KOPT-K1 (cell line): ENCODE results near the gene DTNA.
"Not testable (repeated sequence)": the region's sequence is repeated elsewhere in the genome, so short reads cannot be mapped to it uniquely, and the experiment has no call there.

Experiments used
- H3K27ac ChIP-seq: fragments of 200-600 bp; sonication (generic); 2 replicates; pipeline ENCODE4 v1.5.1; 2016; ENCODE audit warnings: antibody characterized with exemption, mild to moderate bottlenecking, low read depth, low read length; ENCODE audit not compliant: poor library complexity, severe bottlenecking
- H3K36me3 ChIP-seq: fragments of 200-600 bp; sonication (generic); 2 replicates; pipeline ENCODE4 v1.5.1; 2017; ENCODE audit warnings: antibody characterized with exemption, mild to moderate bottlenecking, low read length, moderate library complexity; ENCODE audit not compliant: insufficient read depth
- H3K9me3 ChIP-seq: fragments of 200-600 bp; sonication (generic); 2 replicates; pipeline ENCODE4 v1.5.1; 2017; ENCODE audit warnings: antibody characterized with exemption, low read length, mild to moderate bottlenecking; ENCODE audit not compliant: insufficient read depth, poor library complexity, severe bottlenecking

DTNA gene

GRCh38 chr18:34887881-34888580, 177.9 kb downstream of the DTNA start:
- no peak overlapping the region for H3K27ac ChIP-seq
- no peaks in the 10 kb centered on the region for H3K36me3 ChIP-seq
- H3K9me3 ChIP-seq: no peaks in the 10 kb centered on the region

- H3K9me3 ChIP-seq: no peaks in the 10 kb centered on the region
- no peak overlapping the region for H3K27ac ChIP-seq
- H3K36me3 ChIP-seq: no peaks in the 10 kb centered on the region
Observed at GRCh38 chr18:34890486-34891085, 180.5 kb downstream of the DTNA start.

DNA sequence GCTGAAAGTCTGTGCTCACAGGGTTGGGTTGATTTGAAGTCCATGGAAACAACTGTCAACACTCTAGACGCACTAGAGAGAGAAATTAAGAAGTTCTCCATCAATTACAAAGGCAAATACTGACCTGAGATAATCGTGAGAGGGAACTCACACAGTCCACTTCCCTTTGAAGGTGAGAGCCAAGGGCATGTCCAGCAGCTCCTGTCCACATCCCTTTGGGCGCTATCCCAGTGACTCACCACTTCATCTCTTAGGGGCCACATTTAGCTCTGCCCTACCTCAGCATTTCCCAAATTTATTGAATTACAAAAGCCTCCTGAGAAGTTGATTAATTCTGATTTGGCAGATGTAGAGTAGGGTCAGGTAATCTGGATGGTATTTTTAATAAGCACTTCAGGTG, 182.3 kb downstream of the DTNA start:
- H3K27ac ChIP-seq: no peak overlapping the region
- no peaks in the 10 kb centered on the region for H3K36me3 ChIP-seq
- H3K9me3 ChIP-seq: no peaks in the 10 kb centered on the region

DNA sequence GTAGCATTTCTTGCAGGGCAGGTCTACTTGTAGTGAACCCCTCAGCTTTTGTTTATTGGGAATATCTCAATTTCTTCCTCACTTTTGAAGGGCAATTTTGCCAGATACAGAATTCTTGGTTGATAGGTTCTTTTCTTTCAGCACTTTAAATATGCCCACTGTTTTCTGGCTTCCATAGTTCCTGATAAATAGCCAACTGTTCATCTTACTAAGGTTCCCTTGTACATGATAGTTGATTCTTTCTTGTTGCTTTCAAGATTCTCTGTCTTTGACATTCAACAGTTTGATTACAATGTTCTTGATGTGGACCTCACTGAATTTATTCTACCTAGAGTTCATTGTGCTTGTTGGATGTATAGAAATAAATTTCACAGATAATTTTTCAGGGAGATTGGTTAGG, 183.1 kb downstream of the DTNA start:
- H3K27ac ChIP-seq: no peak overlapping the region
- no peaks in the 10 kb centered on the region for H3K9me3 ChIP-seq
- H3K36me3 ChIP-seq: no peaks in the 10 kb centered on the region

- Histone ChIP-seq H3K9me3 (peaks cover 6% of the 10 kb centered on the region), H3K27ac (no peak overlapping the region), H3K36me3 (no peaks in the 10 kb centered on the region)
Observed at GRCh38 chr18:34901299-34901698, 191.2 kb downstream of the DTNA start.

GRCh38 chr18:34904994-34905393, 194.9 kb downstream of the DTNA start:
- Histone ChIP-seq H3K9me3 (peaks cover 9% of the 10 kb centered on the region), H3K36me3 (no peaks in the 10 kb centered on the region), H3K27ac (no peak overlapping the region)

DNA sequence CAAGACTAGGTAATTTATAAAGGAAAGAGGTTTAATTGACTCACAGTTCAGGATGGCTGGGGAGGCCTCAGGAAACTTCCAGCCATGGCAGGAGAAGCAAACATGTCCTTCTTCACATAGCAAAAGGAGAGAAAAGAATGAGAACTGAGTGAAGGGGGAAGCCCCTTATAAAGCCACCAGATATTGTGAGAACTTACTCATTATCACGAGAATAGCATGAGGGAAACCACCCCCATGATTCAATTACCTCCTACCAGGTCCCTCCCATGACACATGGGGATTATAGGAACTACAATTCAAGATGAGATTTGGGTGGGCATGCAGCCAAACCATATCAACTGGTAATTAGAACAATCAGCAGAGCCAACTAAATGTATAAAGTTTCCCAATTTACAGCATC, 196.9 kb downstream of the DTNA start:
- H3K9me3 ChIP-seq, H3K36me3 ChIP-seq, H3K27ac ChIP-seq: not testable (repeated sequence)

- H3K9me3 ChIP-seq: peaks cover 9% of the 10 kb centered on the region
- no peak overlapping the region for H3K27ac ChIP-seq
- H3K36me3 ChIP-seq: no peaks in the 10 kb centered on the region
Observed at GRCh38 chr18:34909637-34910364, 199.7 kb downstream of the DTNA start.

- H3K36me3 ChIP-seq: no peaks in the 10 kb centered on the region
- H3K9me3 ChIP-seq: peaks cover 6% of the 10 kb centered on the region
- no peak overlapping the region for H3K27ac ChIP-seq
Observed at GRCh38 chr18:34911081-34911480, 201.0 kb downstream of the DTNA start.

GRCh38 chr18:34911661-34912384, 201.7 kb downstream of the DTNA start:
- Histone ChIP-seq H3K9me3 (no peaks in the 10 kb centered on the region), H3K36me3 (no peaks in the 10 kb centered on the region), H3K27ac (no peak overlapping the region)

- Histone ChIP-seq H3K27ac (no peak overlapping the region), H3K9me3 (no peaks in the 10 kb centered on the region), H3K36me3 (no peaks in the 10 kb centered on the region)
Observed at GRCh38 chr18:34913837-34914661, 204.0 kb downstream of the DTNA start.

DNA sequence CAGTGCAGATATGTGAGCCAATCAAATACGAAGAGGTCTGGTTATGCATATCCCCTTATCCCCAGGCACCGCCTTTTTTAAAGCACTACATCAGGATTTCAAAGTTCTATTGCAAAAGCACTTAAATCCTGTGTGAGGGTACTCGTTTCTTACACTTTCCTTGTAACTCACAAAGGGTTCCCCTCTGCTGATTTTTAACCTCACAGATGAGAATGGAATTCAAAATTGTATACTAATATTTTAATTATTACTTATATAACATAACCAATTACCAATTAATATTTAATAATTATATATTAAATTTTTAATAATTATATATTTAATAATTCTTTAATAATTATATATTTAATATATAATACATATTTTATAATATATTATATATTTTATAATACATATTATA, 204.9 kb downstream of the DTNA start:
- no peaks in the 10 kb centered on the region for H3K36me3 ChIP-seq
- H3K27ac ChIP-seq: no peak overlapping the region
- H3K9me3 ChIP-seq: no peaks in the 10 kb centered on the region

GRCh38 chr18:34916539-34916938, 206.4 kb downstream of the DTNA start:
- H3K9me3 ChIP-seq, H3K36me3 ChIP-seq, H3K27ac ChIP-seq: not testable (repeated sequence)

- no peak overlapping the region for H3K27ac ChIP-seq
Observed at GRCh38 chr18:34918856-34919255, 208.8 kb downstream of the DTNA start.

More at GRCh38 chr18:34918856-34919255, 208.8 kb downstream of the DTNA start:
- H3K9me3 ChIP-seq: no peaks in the 10 kb centered on the region
- H3K36me3 ChIP-seq: no peaks in the 10 kb centered on the region
